GM12892 (cell line): ENCODE data around the gene RAD50.

ENCODE experiments used
- POLR2A ChIP-seq: IDR thresholded peaks from 2 replicates; pipeline ENCODE4 v1.6.1; 2011; ENCODE audit warnings: low read depth, low read length, control low read depth
- POLR2AphosphoS5 ChIP-seq: IDR thresholded peaks from 2 replicates; pipeline ENCODE4 v1.6.1; 2011; ENCODE audit warnings: low read depth, low read length, control low read depth
- TAF1 ChIP-seq: IDR thresholded peaks from 2 replicates; pipeline ENCODE4 v1.6.1; 2011; ENCODE audit warnings: low read depth, mild to moderate bottlenecking, control low read depth, low read length, borderline replicate concordance

DNA sequence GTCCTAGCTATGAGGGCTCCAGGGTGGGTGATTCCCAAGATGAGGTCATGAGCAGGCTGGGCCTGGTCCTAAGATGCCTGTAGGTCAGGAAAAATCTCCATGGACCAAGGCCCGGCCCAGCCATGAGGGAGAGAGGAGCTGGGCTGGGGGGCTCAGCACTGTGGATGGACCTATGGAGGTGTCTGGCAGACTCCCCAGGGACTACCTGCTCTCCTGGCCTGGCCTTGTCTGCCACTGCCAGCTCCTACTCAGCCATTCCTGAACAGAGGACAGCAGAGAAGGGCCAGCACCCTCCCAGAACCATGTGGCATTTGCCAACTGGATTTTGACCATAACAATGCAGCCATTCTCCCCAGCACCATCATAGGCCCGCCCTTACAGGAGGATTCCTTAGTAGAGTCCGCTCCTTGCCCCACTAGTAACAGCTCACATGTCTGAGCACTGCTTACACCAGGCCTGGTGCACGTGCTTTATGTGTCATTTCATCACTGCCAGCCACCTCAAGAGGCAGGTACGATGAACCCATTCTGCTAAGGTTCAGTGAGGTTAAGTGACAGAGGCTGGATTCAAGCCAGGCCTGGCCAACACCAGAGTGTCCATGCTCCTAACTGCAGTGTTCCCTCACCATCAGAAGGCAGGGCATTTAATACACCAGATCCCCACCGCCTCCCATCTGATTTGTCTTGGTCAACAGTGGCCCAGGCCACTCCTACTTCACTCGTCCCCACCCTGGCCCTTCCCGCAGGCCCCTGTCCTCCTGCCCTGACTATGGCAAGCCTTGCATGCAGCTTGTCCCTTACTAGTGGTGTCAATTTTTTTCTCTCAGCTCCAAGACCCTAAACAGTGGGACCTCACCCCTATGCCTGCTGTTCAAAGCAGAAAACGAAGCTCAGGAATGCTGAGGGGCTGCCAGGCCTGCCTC lies 101.9 kb downstream of the RAD50 start:
- TF ChIP-seq POLR2A (no peak), POLR2AphosphoS5 (no peak), TAF1 (no peak)
